HL-60 (cell line): ENCODE results near the gene WNK1.

ENCODE experiments used
- DNase-seq, 2 experiments: peaks; one replicate each; pipeline ENCODE4 v3.0.0-alpha.2; 2010 to 2020; ENCODE audit warnings: low read depth in 1 of 2, low spot score in 1 of 2
- H3K27ac ChIP-seq: fragments of 250-450 bp; sonication (Bioruptor Pico); replicated peaks from 2 replicates; pipeline ENCODE4 v1.5.1; 2020; ENCODE audit warnings: mild to moderate bottlenecking, moderate library complexity
- H3K27me3 ChIP-seq: fragments of 250-450 bp; sonication (Bioruptor Pico); 2 replicates; pipeline ENCODE4 v1.5.1; 2021; ENCODE audit warnings: mild to moderate bottlenecking, moderate library complexity; ENCODE audit not compliant: insufficient read depth, poor library complexity, severe bottlenecking
- H3K4me3 ChIP-seq: replicated peaks from 2 replicates; pipeline ENCODE4 v1.5.1; 2011; ENCODE audit warnings: mild to moderate bottlenecking, control low read depth, low read length; ENCODE audit not compliant: insufficient read depth
- CTCF ChIP-seq: IDR thresholded peaks from one replicate; pipeline ENCODE4 v1.5.1; 2011; ENCODE audit warnings: low read length, control low read depth, inconsistent platforms; ENCODE audit not compliant: insufficient read depth
- GABPA ChIP-seq: IDR thresholded peaks from 2 replicates; pipeline ENCODE4 v1.6.1; 2012; ENCODE audit warnings: low read depth
- POLR2AphosphoS5 ChIP-seq: IDR thresholded peaks from 2 replicates; pipeline ENCODE4 v1.6.1; 2012; ENCODE audit warnings: low read depth
- REST ChIP-seq: IDR thresholded peaks from 2 replicates; pipeline ENCODE4 v1.6.1; 2012; ENCODE audit warnings: low read depth; ENCODE audit not compliant: insufficient replicate concordance
- SPI1 ChIP-seq: IDR thresholded peaks from 2 replicates; pipeline ENCODE4 v1.6.1; 2012; ENCODE audit warnings: low read depth, mild to moderate bottlenecking, borderline replicate concordance

Gene WNK1

GRCh38 chr12:800401-800800, 48.0 kb downstream of the WNK1 start:
- Histone ChIP-seq H3K4me3 (no peak overlapping the region), H3K27me3 (no peaks in the 10 kb centered on the region), H3K27ac (no peak overlapping the region)
- TF ChIP-seq SPI1 (no peak), REST (no peak)
- DNase-seq: no peak

- H3K27ac ChIP-seq: no peak overlapping the region
- DNase-seq: no peak
- no peak for TF ChIP-seq CTCF
- no peak for TF ChIP-seq REST
- no peaks in the 10 kb centered on the region for H3K27me3 ChIP-seq
- no peak overlapping the region for H3K4me3 ChIP-seq
These were observed 50.1 kb downstream of the WNK1 start for GRCh38 chr12:802242-803120.

GRCh38 chr12:805022-805632, 52.7 kb downstream of the WNK1 start:
- TF ChIP-seq POLR2AphosphoS5 (no peak), SPI1 (no peak), REST (no peak)
- DNase-seq: peak in 1 of 2 experiments; percentile 33
- no peak overlapping the region for H3K27ac ChIP-seq
- no peak overlapping the region for H3K4me3 ChIP-seq
- H3K27me3 ChIP-seq: no peaks in the 10 kb centered on the region

GRCh38 chr12:806200-806791, 53.9 kb downstream of the WNK1 start:
- no peak overlapping the region for H3K27ac ChIP-seq
- TF ChIP-seq REST (no peak), POLR2AphosphoS5 (no peak), SPI1 (no peak), CTCF (no peak), GABPA (no peak)
- no peak overlapping the region for H3K4me3 ChIP-seq
- DNase-seq: no peak
- no peaks in the 10 kb centered on the region for H3K27me3 ChIP-seq
